ENCODE results near the gene REN. TPM values are rescaled to one million over a fixed set of nuclear protein-coding genes. Genes with fewer than 3 reads are reported as not detected.

REN gene
- 0.15 TPM in 1 of 2 replicates, not detected in the other for total RNA-seq

DNA sequence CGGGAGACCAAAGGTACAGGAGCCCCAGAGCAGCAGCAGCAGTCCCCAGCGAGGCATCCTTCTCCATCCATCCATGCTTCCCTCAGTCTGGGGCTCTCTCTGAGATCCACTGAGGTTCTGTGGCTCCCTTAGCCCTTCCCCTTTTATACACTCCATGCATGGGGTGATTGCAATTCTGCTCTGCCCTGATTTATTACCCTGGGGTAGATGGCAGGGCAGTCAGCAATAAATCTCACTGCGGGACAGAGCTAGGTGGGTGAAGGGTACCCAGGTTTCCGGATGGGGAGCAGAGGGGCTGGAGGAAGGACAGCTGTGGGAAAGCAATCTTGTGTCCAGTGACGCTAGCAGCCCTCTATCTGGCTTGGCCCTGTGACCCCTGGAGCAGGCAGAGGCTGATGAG, at the start of gene REN:
Gene REN, minus strand, starts transcription at position 119 of the 400 bp plus-strand sequence. Its CDS starts 44 bp downstream, at position 75.

DNA sequence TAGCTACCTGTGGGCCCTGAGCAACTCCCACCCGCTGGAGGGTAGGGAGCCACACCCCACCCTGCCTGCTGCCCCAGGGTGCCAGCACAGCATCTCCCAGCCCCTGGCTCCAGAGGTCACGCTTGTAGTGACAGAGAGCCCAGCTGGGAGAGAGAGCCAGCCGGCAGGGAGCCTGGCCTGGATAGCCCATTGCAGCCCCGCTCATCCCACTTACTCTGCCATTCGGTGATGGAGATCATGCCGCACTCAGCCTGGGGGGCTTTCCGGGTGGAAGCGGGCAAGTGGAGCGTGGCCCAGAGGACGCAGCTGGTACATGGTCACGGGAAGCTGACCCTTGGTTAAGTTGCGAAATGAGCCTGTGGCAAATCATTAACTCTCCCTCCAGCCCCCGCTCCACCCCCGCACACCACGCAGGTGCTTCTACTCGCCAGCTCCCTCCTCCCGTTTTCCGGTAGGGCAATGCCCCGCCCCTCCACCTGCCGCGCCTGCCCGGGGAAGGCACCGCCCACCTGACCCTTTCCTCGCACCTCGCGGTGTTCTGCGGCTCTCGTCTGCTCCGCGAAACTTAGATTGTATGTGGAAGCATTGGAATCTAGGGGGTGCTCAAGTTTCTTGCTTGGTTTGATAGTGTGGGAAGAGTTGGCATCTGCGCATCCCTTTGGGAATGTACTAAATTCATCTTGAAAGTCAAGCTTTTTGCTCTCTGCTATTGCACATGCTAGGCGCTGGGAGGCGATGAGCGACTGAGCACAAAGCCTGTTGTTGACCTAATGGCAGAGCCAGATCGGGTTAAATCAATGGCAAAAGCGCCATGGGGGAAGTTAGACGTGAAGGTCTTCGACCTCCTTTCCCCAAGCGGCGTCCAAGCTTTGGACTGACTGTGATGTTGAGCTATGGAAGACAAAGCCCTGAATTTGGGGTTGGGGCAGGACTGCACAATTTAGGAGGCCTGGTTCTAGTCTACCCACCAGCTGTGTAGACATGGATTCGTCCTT, 47.8 kb upstream of the REN start, which contains the start of gene GOLT1A:
Gene GOLT1A, minus strand, starts transcription at position 321 of the 995 bp plus-strand sequence. Its CDS starts 82 bp downstream, at position 239.

DNA sequence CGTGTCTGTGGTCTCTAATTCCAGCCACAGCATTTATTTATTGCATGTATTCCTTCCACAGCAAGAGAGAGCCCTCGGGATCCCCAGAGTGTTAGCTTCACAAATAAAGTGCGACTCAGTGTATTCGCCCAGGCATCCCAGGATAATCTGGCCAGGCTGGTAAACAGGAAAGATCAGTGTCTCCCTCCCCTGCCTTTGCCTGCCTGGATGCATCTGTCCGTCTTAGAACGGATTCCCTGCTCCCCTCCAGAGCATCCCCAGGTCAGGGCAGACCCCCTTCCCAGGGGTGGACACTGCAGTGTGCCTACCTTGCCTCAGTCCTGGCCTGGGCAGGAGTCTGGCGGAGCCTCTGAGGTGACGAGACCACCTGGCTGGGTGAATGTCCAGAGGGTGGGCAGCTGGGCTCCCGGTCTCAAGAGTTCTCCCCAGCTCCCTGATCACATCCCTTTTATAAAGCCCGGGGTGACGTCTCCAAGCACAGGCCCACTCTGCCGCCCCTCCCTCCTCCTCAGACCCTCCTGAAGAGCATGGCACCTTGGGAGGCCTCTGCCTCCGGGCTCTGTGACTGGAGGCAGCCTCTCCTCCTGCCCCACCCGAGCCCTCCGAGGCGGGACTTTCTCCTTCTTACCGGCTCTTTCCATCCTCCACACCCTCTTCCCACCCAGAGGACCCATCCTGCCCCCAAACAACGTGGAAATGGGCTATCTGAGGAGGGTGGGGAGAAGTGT, 30.1 kb upstream of the REN start, which contains the start of gene KISS1:
Gene KISS1, minus strand, starts transcription at position 424 of the 728 bp plus-strand sequence. CDS start 3,615 bp downstream, outside the sequence.

DNA sequence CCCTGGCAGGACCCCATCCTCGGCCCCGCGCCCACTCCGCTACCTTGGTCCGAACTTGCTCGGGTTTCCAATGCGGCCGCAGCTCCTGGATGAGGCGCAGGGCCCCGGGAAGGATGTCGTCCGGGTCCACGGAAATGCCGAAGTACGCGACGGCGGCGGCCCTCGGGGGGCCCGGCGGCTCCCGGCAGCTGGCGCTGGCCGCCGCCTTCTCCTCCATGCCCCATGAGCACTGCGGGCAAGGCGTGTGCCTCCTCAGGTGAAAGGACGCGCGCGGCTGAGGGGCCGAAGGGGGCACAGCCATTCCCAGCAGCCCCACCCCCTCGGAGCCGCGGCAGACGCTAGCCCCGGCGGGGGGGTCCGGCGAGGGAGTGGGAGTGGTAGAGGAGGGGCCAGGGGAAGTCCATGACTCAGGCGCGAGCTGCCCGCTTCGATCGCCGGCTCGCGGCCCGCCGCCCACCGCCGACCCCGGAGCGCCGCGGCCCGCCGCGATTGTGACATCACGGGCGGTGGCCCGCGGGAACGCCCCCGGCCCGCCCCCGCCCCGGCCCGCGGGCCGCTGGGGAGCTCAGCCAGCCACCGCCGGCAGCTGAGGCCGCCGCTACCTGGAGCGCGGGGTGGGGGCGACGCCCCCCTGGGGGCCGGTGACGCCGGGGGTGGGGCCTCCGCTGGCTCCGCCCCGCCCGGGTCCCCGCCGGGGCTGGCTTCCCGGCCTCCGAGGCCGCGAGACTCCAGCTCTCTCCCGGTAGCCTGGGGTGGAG, 14.4 kb downstream of the REN start, which contains the start of gene ETNK2:
Gene ETNK2, minus strand, starts transcription at position 493 of the 758 bp plus-strand sequence. Its CDS starts 192 bp downstream, at position 301.

Other genes starting within 250 kb of the REN start
- 2.6 and 3.8 TPM in 2 replicates for gene SOX13, start 93.2 kb downstream of the REN start, total RNA-seq
- 2.6 and 5.3 TPM in 2 replicates for gene ETNK2, start 14.3 kb downstream of the REN start, total RNA-seq
- gene KISS1, start 30.2 kb upstream of the REN start, total RNA-seq = 0.33 and 1.7 TPM in 2 replicates
- gene GOLT1A, start 47.7 kb upstream of the REN start, total RNA-seq = not detected in 2 replicates
- 2.3 and 7.4 TPM in 2 replicates for gene PLEKHA6, start 193.6 kb upstream of the REN start, total RNA-seq
- gene PPP1R15B, start 245.5 kb upstream of the REN start, total RNA-seq = 21.7 and 23.3 TPM in 2 replicates

Data from smooth muscle cell of trachea (primary cell).